Ishikawa (cell line): ENCODE measurements around the gene KLK12.

Experiments
- CEBPB ChIP-seq: IDR thresholded peaks from 2 replicates; pipeline ENCODE4 v1.6.1; 2012
- CREB1 ChIP-seq: IDR thresholded peaks from 2 replicates; pipeline ENCODE4 v1.6.1; 2012; ENCODE audit warnings: low read depth
- EGR1 ChIP-seq: IDR thresholded peaks from 2 replicates; pipeline ENCODE4 v1.6.1; 2012
- EP300 ChIP-seq: IDR thresholded peaks from 2 replicates; pipeline ENCODE4 v1.6.1; 2012; ENCODE audit warnings: borderline replicate concordance
- FOXM1 ChIP-seq: IDR thresholded peaks from 2 replicates; pipeline ENCODE4 v1.6.1; 2012; ENCODE audit warnings: low read depth, borderline replicate concordance
- MAX ChIP-seq: IDR thresholded peaks from 2 replicates; pipeline ENCODE4 v1.6.1; 2012
- NFIC ChIP-seq: IDR thresholded peaks from 2 replicates; pipeline ENCODE4 v1.6.1; 2012
- RAD21 ChIP-seq: IDR thresholded peaks from 2 replicates; pipeline ENCODE4 v1.6.1; 2012; ENCODE audit warnings: low read depth
- REST ChIP-seq: IDR thresholded peaks from 2 replicates; pipeline ENCODE4 v1.6.1; 2012; ENCODE audit warnings: low read depth, mild to moderate bottlenecking
- TAF1 ChIP-seq: IDR thresholded peaks from 2 replicates; pipeline ENCODE4 v1.6.1; 2012; ENCODE audit warnings: low read depth, mild to moderate bottlenecking
- TCF12 ChIP-seq: IDR thresholded peaks from 2 replicates; pipeline ENCODE4 v1.6.1; 2012; ENCODE audit warnings: low read depth
- TEAD4 ChIP-seq: IDR thresholded peaks from 2 replicates; pipeline ENCODE4 v1.6.1; 2012
- USF1 ChIP-seq: IDR thresholded peaks from 2 replicates; pipeline ENCODE4 v1.6.1; 2012
- YY1 ChIP-seq: IDR thresholded peaks from 2 replicates; pipeline ENCODE4 v1.6.1; 2012; ENCODE audit warnings: low read depth
- ZBTB7A ChIP-seq: IDR thresholded peaks from 2 replicates; pipeline ENCODE4 v1.6.1; 2012; ENCODE audit warnings: low read depth

Gene KLK12

GRCh38 chr19:51014242-51014641, 20.6 kb downstream of the KLK12 start:
- TF ChIP-seq CEBPB (no peak), EP300 (no peak), TAF1 (no peak), YY1 (no peak)

DNA sequence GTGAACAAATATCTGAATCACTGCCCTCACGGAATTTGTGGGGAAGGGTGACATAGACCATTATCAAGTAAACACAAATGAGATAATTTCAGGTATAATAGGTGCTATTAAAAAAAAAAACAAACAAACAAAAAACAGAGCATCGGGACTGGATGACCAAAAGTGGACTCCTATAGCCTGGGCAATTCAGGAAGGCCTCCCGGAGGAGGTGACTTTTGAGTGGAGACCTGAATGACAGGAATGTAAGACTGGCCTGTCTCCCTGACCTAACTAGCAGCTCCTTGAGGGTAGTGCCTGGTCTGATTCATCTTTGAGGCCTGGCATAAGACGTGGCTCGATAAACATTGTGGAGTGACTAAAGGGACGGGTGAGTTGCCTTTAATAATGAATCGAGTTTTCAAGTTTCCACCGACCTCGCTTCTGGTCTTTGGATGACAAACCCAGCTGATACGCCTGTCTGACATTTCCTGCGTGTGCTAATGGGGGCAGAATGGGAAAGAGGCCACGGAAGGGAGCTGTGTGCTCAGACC, 22.1 kb downstream of the KLK12 start:
- no peak for TF ChIP-seq FOXM1
- TF ChIP-seq CEBPB, result no peak
- TF ChIP-seq RAD21, result no peak
- no peak for TF ChIP-seq TAF1
- TF ChIP-seq TEAD4, result no peak
- TF ChIP-seq USF1, result no peak
- no peak for TF ChIP-seq TCF12
- TF ChIP-seq EGR1, result no peak
- TF ChIP-seq REST, result no peak
- no peak for TF ChIP-seq MAX
- no peak for TF ChIP-seq YY1
- no peak for TF ChIP-seq EP300
- no peak for TF ChIP-seq ZBTB7A
- TF ChIP-seq CREB1, result no peak

- TF ChIP-seq EGR1 (no peak), TAF1 (no peak), ZBTB7A (no peak), RAD21 (no peak), MAX (no peak), YY1 (no peak), REST (no peak)
Observed at GRCh38 chr19:51010066-51010795, 24.6 kb downstream of the KLK12 start.

DNA sequence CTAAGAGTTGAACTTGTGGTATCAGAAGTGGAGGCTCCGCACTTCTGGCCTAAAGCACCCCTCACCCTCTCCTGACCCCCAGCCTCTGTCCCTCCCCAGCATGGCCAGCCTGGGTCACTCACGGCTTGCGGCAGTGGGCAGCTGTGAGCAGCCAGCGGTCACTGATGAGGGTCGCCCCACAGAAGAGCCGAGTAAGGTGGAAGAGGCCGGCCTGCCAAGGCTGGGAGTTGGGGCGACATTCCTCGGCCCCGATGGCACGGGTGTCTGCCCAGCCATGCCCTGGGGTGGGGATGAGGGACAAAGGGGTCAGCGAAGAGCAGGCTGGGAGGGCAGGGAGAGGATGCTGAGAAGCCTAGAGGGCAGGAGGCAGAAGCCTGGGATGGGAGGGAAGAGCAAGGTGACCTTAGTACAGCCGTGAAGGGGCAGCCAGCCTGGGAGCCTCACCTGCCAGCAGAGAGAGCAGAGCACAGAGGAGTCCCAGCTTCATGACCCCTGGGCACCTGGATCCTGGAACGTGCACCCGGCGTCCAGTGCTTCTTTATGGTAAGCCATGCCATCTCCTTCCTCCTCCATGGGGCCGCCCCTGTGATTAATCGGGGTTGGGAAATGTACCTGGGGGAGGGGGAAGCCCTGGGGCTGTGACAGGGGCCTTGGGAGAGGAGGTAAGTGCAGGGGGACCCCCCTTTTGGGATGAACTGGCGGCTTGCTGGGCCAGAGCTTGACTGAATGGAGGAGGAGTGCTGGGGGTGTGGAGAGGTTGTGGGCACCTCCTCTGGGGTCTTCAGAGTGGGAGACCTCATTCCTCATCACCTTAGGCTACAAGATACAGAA, 25.5 kb downstream of the KLK12 start:
- TF ChIP-seq YY1, result no peak
- TF ChIP-seq MAX, result no peak
- no peak for TF ChIP-seq TEAD4
- TF ChIP-seq EP300, result no peak
- no peak for TF ChIP-seq RAD21
- TF ChIP-seq CREB1, result no peak

DNA sequence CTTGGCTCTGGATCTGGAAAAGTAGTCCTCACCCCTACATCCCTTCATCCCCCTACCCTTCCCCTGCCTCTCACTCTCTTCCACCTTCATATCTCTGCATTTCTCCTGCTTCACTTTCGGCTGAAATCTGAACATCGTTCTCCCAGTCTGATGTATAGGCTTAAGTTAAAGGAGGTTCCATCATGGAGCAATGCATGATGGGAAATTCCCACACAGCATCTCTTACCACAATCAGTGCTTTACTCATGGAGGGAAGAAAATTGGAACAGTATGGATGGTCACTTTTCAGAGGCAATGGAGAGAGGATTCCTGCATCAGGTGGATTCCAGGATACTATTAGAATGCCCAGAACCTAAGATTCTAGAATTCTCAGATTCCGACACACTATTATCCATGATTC, 27.3 kb downstream of the KLK12 start:
- TF ChIP-seq FOXM1 (no peak), USF1 (no peak)

DNA sequence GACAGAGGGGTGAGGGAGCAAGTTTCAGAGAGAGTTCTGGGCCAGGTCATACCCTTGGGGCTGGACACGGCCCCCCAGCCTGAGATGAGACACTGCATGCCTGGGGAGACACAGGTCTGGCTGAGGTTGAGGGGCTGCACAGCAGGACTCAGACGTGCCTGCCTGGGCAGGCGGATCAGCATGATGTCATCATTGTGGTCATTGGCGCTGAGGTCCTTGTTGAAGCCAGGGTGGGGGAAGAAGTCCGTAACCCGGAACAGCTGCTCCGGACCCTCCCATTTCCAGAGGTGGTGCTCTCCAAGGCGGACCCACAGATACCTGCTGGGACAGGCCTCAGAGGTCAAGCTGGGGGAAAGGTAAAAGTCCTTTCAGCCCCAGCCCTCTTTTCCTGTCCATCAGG, 28.4 kb downstream of the KLK12 start:
- no peak for TF ChIP-seq USF1
- no peak for TF ChIP-seq RAD21
- TF ChIP-seq FOXM1, result no peak
- no peak for TF ChIP-seq REST
- TF ChIP-seq MAX, result no peak
- TF ChIP-seq TCF12, result no peak
- TF ChIP-seq YY1, result no peak
- TF ChIP-seq EP300, result no peak
- no peak for TF ChIP-seq CREB1
- TF ChIP-seq CEBPB, result no peak
- TF ChIP-seq EGR1, result no peak
- TF ChIP-seq NFIC, result no peak
- TF ChIP-seq TAF1, result no peak
- no peak for TF ChIP-seq TEAD4
- TF ChIP-seq ZBTB7A, result no peak
